ENCODE results near the gene BICDL2. TPM values are rescaled to one million over a fixed set of nuclear protein-coding genes. Genes with fewer than 3 reads are reported as not detected.

Gene BICDL2
- polyA plus RNA-seq, 3 donors: not detected

- Mint-ChIP-seq H3K4me1 (peaks cover 21% of the 10 kb centered on the region), H3K4me3 (peak overlapping the region in 1 of 2 donors; percentile 85), H3K36me3 (peaks cover 8 to 11% of the 10 kb centered on the region in 2 donors), H3K9me3 (peaks cover 3 to 28% (median 13%) of the 10 kb centered on the region in 7 donors), H3K27ac (no peak overlapping the region), H3K27me3 (ENCODE audit: low read depth in 3 of 3) (peaks cover 57 to 83% (median 81%) of the 10 kb centered on the region in 3 donors)
- H3K4me2 ChIP-seq (replicated peaks; ENCODE audit: extremely low read depth, low read length, poor library complexity, severe bottlenecking): no peak overlapping the region
- H3K36me3 ChIP-seq (replicated peaks in 1 of 2; ENCODE audit: control insufficient read depth in 1 of 2, insufficient read depth in 2 of 2, low read length in 2 of 2): no peaks in the 10 kb centered on the region
- no peaks in the 10 kb centered on the region for H4K20me1 ChIP-seq (ENCODE audit: insufficient read depth, low read length)
- 41% methylated on average over 10 of the region's 11 CpGs for WGBS (ENCODE audit: insufficient coverage)
- H3K9me3 ChIP-seq (replicated peaks in 1 of 2; ENCODE audit: control insufficient read depth in 1 of 2, insufficient read depth in 1 of 2, low read length in 2 of 2): peaks cover 0 to 19% of the 10 kb centered on the region in 2 donors
- H3K27me3 ChIP-seq (ENCODE audit: control insufficient read depth in 2 of 2, insufficient read depth in 2 of 2, low read length in 2 of 2): peaks cover 37 to 71% of the 10 kb centered on the region in 2 donors
- H3K4me3 ChIP-seq (replicated peaks in 1 of 3; ENCODE audit: low read depth in 2 of 3, low read length in 3 of 3): no peak overlapping the region
- no peak for DNase-seq
- no peak for TF ChIP-seq CTCF (IDR thresholded peaks at IDR 0.05)
- no peak overlapping the region for H3K9ac ChIP-seq (ENCODE audit: insufficient read depth, low read length, poor library complexity, severe bottlenecking)
- H3K27ac ChIP-seq (ENCODE audit: low read depth in 1 of 2, low read length in 2 of 2): no peak overlapping the region
- peaks cover 14 to 28% of the 10 kb centered on the region in 2 donors for H3K4me1 ChIP-seq (ENCODE audit: control insufficient read depth in 1 of 2, insufficient read depth in 2 of 2, low read length in 2 of 2)
- no peak overlapping the region for H2AFZ ChIP-seq (ENCODE audit: insufficient read depth, low read depth, low read length, poor library complexity, severe bottlenecking)
- intact Hi-C loops (cut with micrococcal nuclease): no loop called here
- H3K79me2 ChIP-seq (ENCODE audit: insufficient read depth, low read length): no peaks in the 10 kb centered on the region
Observed at GRCh38 chr16:3038256-3038655, 1.5 kb upstream of the BICDL2 start.

- H3K79me2 ChIP-seq (ENCODE audit: insufficient read depth, low read length): no peaks in the 10 kb centered on the region
- no peaks in the 10 kb centered on the region for H3K36me3 ChIP-seq (replicated peaks in 1 of 2; ENCODE audit: control insufficient read depth in 1 of 2, insufficient read depth in 2 of 2, low read length in 2 of 2)
- intact Hi-C loops (cut with micrococcal nuclease): no loop called here
- peak overlapping the region in 1 of 2 donors; percentile 88 for H3K4me3 Mint-ChIP-seq
- peaks cover 0 to 19% of the 10 kb centered on the region in 2 donors for H3K9me3 ChIP-seq (replicated peaks in 1 of 2; ENCODE audit: control insufficient read depth in 1 of 2, insufficient read depth in 1 of 2, low read length in 2 of 2)
- no peak overlapping the region for H3K27ac ChIP-seq (ENCODE audit: low read depth in 1 of 2, low read length in 2 of 2)
- peaks cover 45 to 90% of the 10 kb centered on the region in 2 donors for H3K27me3 ChIP-seq (ENCODE audit: control insufficient read depth in 2 of 2, insufficient read depth in 2 of 2, low read length in 2 of 2)
- no peak for TF ChIP-seq CTCF (IDR thresholded peaks at IDR 0.05)
- no peak overlapping the region for H2AFZ ChIP-seq (ENCODE audit: insufficient read depth, low read depth, low read length, poor library complexity, severe bottlenecking)
- peaks cover 8 to 15% of the 10 kb centered on the region in 2 donors for H3K36me3 Mint-ChIP-seq
- H3K4me2 ChIP-seq (replicated peaks; ENCODE audit: extremely low read depth, low read length, poor library complexity, severe bottlenecking): peak overlapping the region; percentile 16
- no peak overlapping the region for H3K27ac Mint-ChIP-seq
- H3K4me3 ChIP-seq (replicated peaks in 1 of 3; ENCODE audit: low read depth in 2 of 3, low read length in 3 of 3): no peak overlapping the region
- peaks cover 17% of the 10 kb centered on the region for H3K4me1 Mint-ChIP-seq
- peaks cover 70 to 98% (median 92%) of the 10 kb centered on the region in 3 donors for H3K27me3 Mint-ChIP-seq (ENCODE audit: low read depth in 3 of 3)
- H4K20me1 ChIP-seq (ENCODE audit: insufficient read depth, low read length): no peaks in the 10 kb centered on the region
- H3K9ac ChIP-seq (ENCODE audit: insufficient read depth, low read length, poor library complexity, severe bottlenecking): peak overlapping the region; percentile 4
- WGBS (ENCODE audit: insufficient coverage): 5% methylated on average over 39 of the region's 40 CpGs
- DNase-seq: no peak
- H3K9me3 Mint-ChIP-seq: peaks cover 3 to 34% (median 14%) of the 10 kb centered on the region in 7 donors
- peaks cover 7 to 17% of the 10 kb centered on the region in 2 donors for H3K4me1 ChIP-seq (ENCODE audit: control insufficient read depth in 1 of 2, insufficient read depth in 2 of 2, low read length in 2 of 2)
Observed at GRCh38 chr16:3035972-3036725, 595 bp downstream of the BICDL2 start.

All from CD14-positive monocyte (primary cell).